K562 (cell line): Measurements from ENCODE around the gene NRM.

ENCODE experiments used
- CTCF ChIP-seq, 3 experiments: IDR thresholded peaks in 2 of 3; conservative IDR thresholded peaks in 1 of 3; 2 replicates each; pipeline ENCODE4 v1.5.1; 2011 to 2012; ENCODE audit warnings: low read length in 3 of 3, mild to moderate bottlenecking in 3 of 3, control low read depth in 2 of 3, improper control_type of control experiment in 1 of 3, inconsistent platforms in 1 of 3, low read depth in 1 of 3, mixed read lengths in 1 of 3, moderate library complexity in 1 of 3; ENCODE audit not compliant: insufficient read depth in 2 of 3
- NFXL1 ChIP-seq: fragments of 450-650 bp; formaldehyde crosslinking; IDR thresholded peaks from 2 replicates; pipeline ENCODE4 v1.4.0; 2021; ENCODE audit warnings: mild to moderate bottlenecking
- TAF1 ChIP-seq: IDR thresholded peaks from 2 replicates; pipeline ENCODE4 v1.6.1; 2011; ENCODE audit warnings: mild to moderate bottlenecking, low read length, moderate library complexity; ENCODE audit not compliant: insufficient read depth, control insufficient read depth, severe bottlenecking; ENCODE audit errors: extremely low read depth
- ZFX ChIP-seq: sonication (generic); formaldehyde crosslinking; IDR thresholded peaks from 2 replicates; pipeline ENCODE4 v1.8.0; 2022; ENCODE audit warnings: mild to moderate bottlenecking, missing genetic modification reagents, moderate library complexity
- ZKSCAN1 ChIP-seq: fragments of 150-350 bp; IDR thresholded peaks from 2 replicates; pipeline ENCODE4 v1.6.1; 2016; ENCODE audit warnings: low read depth, low read length

GRCh38 chr6:30682143-30683117, 8.4 kb downstream of the NRM start:
- peak; percentile 61 for TF ChIP-seq ZFX (CRISPR knock-in tag)
- no peak for TF ChIP-seq NFXL1 (CRISPR knock-in tag)
- TF ChIP-seq TAF1: peak; percentile 80
- TF ChIP-seq CTCF (IDR thresholded peaks at IDR 0.05 in 2 of 3, conservative IDR thresholded peaks at IDR 0.05 in 1 of 3; ENCODE audit: insufficient read depth in 2 of 3, low read depth in 1 of 3, low read length in 3 of 3): no peak
- peak; percentile 31; the same call in 1 of the 2 replicates for TF ChIP-seq ZKSCAN1
